GM19468 (cell line): Measurements from ENCODE around the gene NUP42.

Source experiments
- ATAC-seq: cut with Tn5 transposase; IDR thresholded peaks from one replicate; pipeline ENCODE4 v1.9.1; 2021; ENCODE audit warnings: mild to moderate bottlenecking, moderate library complexity, moderate number of reproducible peaks; ENCODE audit not compliant: unreplicated experiment; ENCODE audit errors: extremely low read depth

NUP42 gene

GRCh38 chr7:23228412-23228811 is 46.6 kb downstream of the NUP42 start:
- no peak for ATAC-seq

DNA sequence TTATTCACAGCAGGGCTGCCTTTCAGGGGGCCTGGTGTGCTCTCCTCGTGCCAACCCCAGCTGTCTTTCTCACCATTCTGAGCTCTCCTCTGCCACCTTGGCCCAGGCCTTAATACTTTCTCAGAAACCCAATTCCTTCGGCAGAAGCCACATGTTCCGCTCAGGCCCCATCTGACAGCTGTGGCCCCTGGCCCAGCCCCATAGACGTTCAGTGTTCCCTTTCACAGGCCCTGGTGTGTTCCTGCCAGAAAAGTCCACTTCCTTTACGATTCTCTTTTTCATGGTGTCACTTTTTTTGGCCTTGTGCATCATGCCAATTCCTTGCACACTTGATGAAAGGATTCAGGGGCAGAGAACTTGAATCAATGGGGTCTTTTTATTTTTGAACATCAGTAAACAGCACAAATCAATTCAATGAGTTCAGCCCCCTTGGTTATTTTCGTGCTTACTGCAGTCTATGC is 48.8 kb downstream of the NUP42 start:
- ATAC-seq, result no peak

GRCh38 chr7:23232966-23233365 is 51.1 kb downstream of the NUP42 start:
- ATAC-seq, result no peak

GRCh38 chr7:23234569-23235296 is 52.9 kb downstream of the NUP42 start:
- ATAC-seq, result no peak

- no peak for ATAC-seq
Measured at GRCh38 chr7:23235813-23236221, 54.0 kb downstream of the NUP42 start.

DNA sequence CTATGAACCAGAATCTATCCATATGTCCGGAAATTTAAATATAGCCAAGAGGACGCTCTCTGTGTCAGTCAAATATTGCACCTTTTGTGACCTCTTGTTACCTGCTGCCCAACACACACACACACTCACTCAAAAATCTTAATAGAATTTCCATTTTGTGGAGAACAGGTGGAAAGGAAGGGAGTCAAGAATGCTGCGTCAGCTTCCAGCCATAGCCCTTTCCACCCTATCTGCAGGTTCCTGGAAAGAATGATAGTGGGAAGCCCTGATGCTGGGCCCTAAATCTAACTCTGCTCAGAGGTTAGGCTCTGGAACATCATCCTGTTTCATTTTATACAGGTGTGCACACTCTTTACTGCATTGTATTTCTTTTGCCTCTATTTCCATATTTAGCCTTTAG is 55.2 kb downstream of the NUP42 start:
- no peak for ATAC-seq

GRCh38 chr7:23238983-23239652 is 57.3 kb downstream of the NUP42 start:
- no peak for ATAC-seq

DNA sequence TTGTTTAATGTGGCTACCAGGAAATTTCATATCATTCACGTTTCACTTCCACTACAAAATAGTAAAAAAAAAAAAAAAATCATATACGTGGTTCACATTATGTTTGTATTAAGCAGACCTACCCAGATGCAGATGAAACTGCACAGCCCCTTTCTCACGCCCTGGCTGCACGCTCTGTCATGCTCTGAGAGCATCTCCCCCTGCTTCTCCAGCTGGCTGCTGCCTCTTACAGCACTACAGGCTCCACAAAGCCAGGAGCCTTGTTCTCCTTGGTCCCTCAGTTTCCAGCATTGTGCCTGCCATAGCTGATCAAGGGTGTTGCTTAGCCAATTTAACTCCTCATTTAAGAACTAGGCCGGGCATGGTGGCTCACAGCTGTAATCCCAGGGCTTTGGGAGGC is 57.9 kb downstream of the NUP42 start:
- ATAC-seq, result no peak

- ATAC-seq, result no peak
Measured at GRCh38 chr7:23242321-23242720, 60.5 kb downstream of the NUP42 start.

GRCh38 chr7:23242935-23243334 is 61.1 kb downstream of the NUP42 start:
- no peak for ATAC-seq

GRCh38 chr7:23246555-23246954 is 64.7 kb downstream of the NUP42 start, which contains the start of gene GPNMB:
TSS of gene GPNMB (plus strand) at chr7:23246775. CDS start at chr7:23246858, 83 bp downstream.
- ATAC-seq, result no peak

GRCh38 chr7:23247046-23247602 is 65.3 kb downstream of the NUP42 start:
- no peak for ATAC-seq

- no peak for ATAC-seq
Measured at GRCh38 chr7:23247603-23248335, 65.9 kb downstream of the NUP42 start.

DNA sequence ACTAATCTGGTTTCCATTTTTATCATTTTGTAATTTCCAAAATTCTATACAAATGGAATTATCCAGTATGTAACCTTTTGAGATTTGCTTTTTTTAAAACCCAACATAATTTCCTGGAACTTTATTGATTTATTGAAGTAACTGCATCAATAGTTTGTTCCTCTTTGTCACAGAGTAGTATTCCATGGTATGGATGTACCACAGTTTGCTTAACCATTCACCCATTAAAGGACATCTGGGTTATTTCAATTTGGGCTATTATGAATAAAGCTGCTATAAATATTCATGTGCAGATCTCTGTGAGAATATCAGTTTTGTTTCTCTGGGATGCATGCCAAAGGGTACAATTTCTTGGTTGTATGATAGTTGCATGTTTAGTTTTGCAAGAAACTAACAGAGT is 67.6 kb downstream of the NUP42 start:
- no peak for ATAC-seq
